ENCODE results near the gene ANKRD13A. TPM values are rescaled to one million over a fixed set of nuclear protein-coding genes. Genes with fewer than 3 reads are reported as not detected.
A peak's percentile ranks its signal among the peaks of the same experiment; 100 is the strongest.

The ANKRD13A gene
- total RNA-seq, 1 donor from 2014 or later: 108 TPM

GRCh38 chr12:110073049-110073831 lies 74.0 kb downstream of the ANKRD13A start:
- no peak for DNase-seq (ENCODE audit: extremely low spot score in 2 of 2)
- TF ChIP-seq POLR2AphosphoS5 (IDR thresholded peaks at IDR 0.05; ENCODE audit: insufficient read depth in 1 of 2, low read depth in 1 of 2) (no peak), CTCF (IDR thresholded peaks at IDR 0.05) (no peak), POLR2A (IDR thresholded peaks at IDR 0.05) (no peak)
- H3K27me3 ChIP-seq: no peaks in the 10 kb centered on the region
- no peaks in the 10 kb centered on the region for H3K36me3 ChIP-seq
- H3K9me3 ChIP-seq: no peaks in the 10 kb centered on the region
- intact Hi-C loops (cut with DNase I): no loop called here
- H3K4me1 ChIP-seq: peaks cover 11% of the 10 kb centered on the region
- peak overlapping the region; percentile 42 to 44 for H3K4me3 ChIP-seq
- H3K27ac ChIP-seq: no peak overlapping the region

- Histone ChIP-seq H3K4me1 (peaks cover 11% of the 10 kb centered on the region), H3K4me3 (no peak overlapping the region), H3K27ac (no peak overlapping the region), H3K36me3 (no peaks in the 10 kb centered on the region), H3K9me3 (no peaks in the 10 kb centered on the region), H3K27me3 (no peaks in the 10 kb centered on the region)
- intact Hi-C loops (cut with DNase I): no loop called here
- no peak for DNase-seq (ENCODE audit: extremely low spot score in 2 of 2)
- no peak for TF ChIP-seq POLR2AphosphoS5 (IDR thresholded peaks at IDR 0.05; ENCODE audit: insufficient read depth in 1 of 2, low read depth in 1 of 2)
- no peak for TF ChIP-seq POLR2A (IDR thresholded peaks at IDR 0.05)
- no peak for TF ChIP-seq CTCF (IDR thresholded peaks at IDR 0.05)
Observed at GRCh38 chr12:110074089-110074488, 74.9 kb downstream of the ANKRD13A start.

- Histone ChIP-seq H3K4me1 (peaks cover 11% of the 10 kb centered on the region), H3K27ac (no peak overlapping the region), H3K9me3 (no peaks in the 10 kb centered on the region), H3K36me3 (no peaks in the 10 kb centered on the region), H3K4me3 (no peak overlapping the region), H3K27me3 (no peaks in the 10 kb centered on the region)
- DNase-seq (ENCODE audit: extremely low spot score in 2 of 2): no peak
- TF ChIP-seq CTCF (IDR thresholded peaks at IDR 0.05): no peak
- no peak for TF ChIP-seq POLR2AphosphoS5 (IDR thresholded peaks at IDR 0.05; ENCODE audit: insufficient read depth in 1 of 2, low read depth in 1 of 2)
- TF ChIP-seq POLR2A (IDR thresholded peaks at IDR 0.05): no peak
- intact Hi-C loops (cut with DNase I): no loop called here
Observed at GRCh38 chr12:110075880-110076279, 76.7 kb downstream of the ANKRD13A start.

- Histone ChIP-seq H3K27ac (no peak overlapping the region), H3K4me1 (peaks cover 11% of the 10 kb centered on the region), H3K36me3 (no peaks in the 10 kb centered on the region), H3K27me3 (no peaks in the 10 kb centered on the region), H3K9me3 (no peaks in the 10 kb centered on the region), H3K4me3 (no peak overlapping the region)
- no peak for TF ChIP-seq POLR2AphosphoS5 (IDR thresholded peaks at IDR 0.05; ENCODE audit: insufficient read depth in 1 of 2, low read depth in 1 of 2)
- intact Hi-C loops (cut with DNase I): no loop called here
- DNase-seq (ENCODE audit: extremely low spot score in 2 of 2): no peak
Observed at GRCh38 chr12:110077800-110078199, 78.6 kb downstream of the ANKRD13A start.

GRCh38 chr12:110079477-110080400 lies 80.5 kb downstream of the ANKRD13A start:
- no peak overlapping the region for H3K4me3 ChIP-seq
- H3K27me3 ChIP-seq: no peaks in the 10 kb centered on the region
- H3K27ac ChIP-seq: no peak overlapping the region
- intact Hi-C loops (cut with DNase I): no loop called here
- no peak for DNase-seq (ENCODE audit: extremely low spot score in 2 of 2)
- TF ChIP-seq CTCF (IDR thresholded peaks at IDR 0.05) (no peak), POLR2AphosphoS5 (IDR thresholded peaks at IDR 0.05; ENCODE audit: insufficient read depth in 1 of 2, low read depth in 1 of 2) (no peak)
- H3K36me3 ChIP-seq: no peaks in the 10 kb centered on the region
- H3K9me3 ChIP-seq: no peaks in the 10 kb centered on the region
- no peaks in the 10 kb centered on the region for H3K4me1 ChIP-seq

Data from vagina (tissue), 2 donors.